ENCODE results near the gene ZNF32. TPM values are rescaled to one million over a fixed set of nuclear protein-coding genes. Genes with fewer than 3 reads are reported as not detected.

ZNF32 gene
- total RNA-seq, 1 experiment from 2014 or later: 23.9 TPM

- TF ChIP-seq AR (CRISPR knock-in tag; IDR thresholded peaks at IDR 0.05) (no peak), NFYB (CRISPR knock-in tag; conservative IDR thresholded peaks at IDR 0.05; ENCODE audit: low read depth) (no peak), TEAD4 (CRISPR knock-in tag; IDR thresholded peaks at IDR 0.05) (no peak), CREM (CRISPR knock-in tag; IDR thresholded peaks at IDR 0.05) (no peak), GRHL2 (CRISPR knock-in tag; IDR thresholded peaks at IDR 0.05; ENCODE audit: insufficient replicate concordance, severe bottlenecking) (no peak), USF1 (CRISPR knock-in tag; IDR thresholded peaks at IDR 0.05) (no peak), EMX1 (CRISPR knock-in tag; IDR thresholded peaks at IDR 0.05) (no peak), TCF7 (CRISPR knock-in tag; IDR thresholded peaks at IDR 0.05; ENCODE audit: low read depth) (no peak)
- TF ChIP-seq, protein P1, sequence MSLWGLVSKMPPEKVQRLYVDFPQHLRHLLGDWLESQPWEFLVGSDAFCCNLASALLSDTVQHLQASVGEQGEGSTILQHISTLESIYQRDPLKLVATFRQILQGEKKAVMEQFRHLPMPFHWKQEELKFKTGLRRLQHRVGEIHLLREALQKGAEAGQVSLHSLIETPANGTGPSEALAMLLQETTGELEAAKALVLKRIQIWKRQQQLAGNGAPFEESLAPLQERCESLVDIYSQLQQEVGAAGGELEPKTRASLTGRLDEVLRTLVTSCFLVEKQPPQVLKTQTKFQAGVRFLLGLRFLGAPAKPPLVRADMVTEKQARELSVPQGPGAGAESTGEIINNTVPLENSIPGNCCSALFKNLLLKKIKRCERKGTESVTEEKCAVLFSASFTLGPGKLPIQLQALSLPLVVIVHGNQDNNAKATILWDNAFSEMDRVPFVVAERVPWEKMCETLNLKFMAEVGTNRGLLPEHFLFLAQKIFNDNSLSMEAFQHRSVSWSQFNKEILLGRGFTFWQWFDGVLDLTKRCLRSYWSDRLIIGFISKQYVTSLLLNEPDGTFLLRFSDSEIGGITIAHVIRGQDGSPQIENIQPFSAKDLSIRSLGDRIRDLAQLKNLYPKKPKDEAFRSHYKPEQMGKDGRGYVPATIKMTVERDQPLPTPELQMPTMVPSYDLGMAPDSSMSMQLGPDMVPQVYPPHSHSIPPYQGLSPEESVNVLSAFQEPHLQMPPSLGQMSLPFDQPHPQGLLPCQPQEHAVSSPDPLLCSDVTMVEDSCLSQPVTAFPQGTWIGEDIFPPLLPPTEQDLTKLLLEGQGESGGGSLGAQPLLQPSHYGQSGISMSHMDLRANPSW (CRISPR knock-in tag; conservative IDR thresholded peaks at IDR 0.05; ENCODE audit: low read depth): no peak
- TF ChIP-seq, protein P2, sequence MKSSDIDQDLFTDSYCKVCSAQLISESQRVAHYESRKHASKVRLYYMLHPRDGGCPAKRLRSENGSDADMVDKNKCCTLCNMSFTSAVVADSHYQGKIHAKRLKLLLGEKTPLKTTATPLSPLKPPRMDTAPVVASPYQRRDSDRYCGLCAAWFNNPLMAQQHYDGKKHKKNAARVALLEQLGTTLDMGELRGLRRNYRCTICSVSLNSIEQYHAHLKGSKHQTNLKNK (CRISPR knock-in tag; IDR thresholded peaks at IDR 0.05): no peak
- TF ChIP-seq, protein P3, sequence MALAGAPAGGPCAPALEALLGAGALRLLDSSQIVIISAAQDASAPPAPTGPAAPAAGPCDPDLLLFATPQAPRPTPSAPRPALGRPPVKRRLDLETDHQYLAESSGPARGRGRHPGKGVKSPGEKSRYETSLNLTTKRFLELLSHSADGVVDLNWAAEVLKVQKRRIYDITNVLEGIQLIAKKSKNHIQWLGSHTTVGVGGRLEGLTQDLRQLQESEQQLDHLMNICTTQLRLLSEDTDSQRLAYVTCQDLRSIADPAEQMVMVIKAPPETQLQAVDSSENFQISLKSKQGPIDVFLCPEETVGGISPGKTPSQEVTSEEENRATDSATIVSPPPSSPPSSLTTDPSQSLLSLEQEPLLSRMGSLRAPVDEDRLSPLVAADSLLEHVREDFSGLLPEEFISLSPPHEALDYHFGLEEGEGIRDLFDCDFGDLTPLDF (CRISPR knock-in tag; IDR thresholded peaks at IDR 0.05): no peak
- TF ChIP-seq, protein P4, sequence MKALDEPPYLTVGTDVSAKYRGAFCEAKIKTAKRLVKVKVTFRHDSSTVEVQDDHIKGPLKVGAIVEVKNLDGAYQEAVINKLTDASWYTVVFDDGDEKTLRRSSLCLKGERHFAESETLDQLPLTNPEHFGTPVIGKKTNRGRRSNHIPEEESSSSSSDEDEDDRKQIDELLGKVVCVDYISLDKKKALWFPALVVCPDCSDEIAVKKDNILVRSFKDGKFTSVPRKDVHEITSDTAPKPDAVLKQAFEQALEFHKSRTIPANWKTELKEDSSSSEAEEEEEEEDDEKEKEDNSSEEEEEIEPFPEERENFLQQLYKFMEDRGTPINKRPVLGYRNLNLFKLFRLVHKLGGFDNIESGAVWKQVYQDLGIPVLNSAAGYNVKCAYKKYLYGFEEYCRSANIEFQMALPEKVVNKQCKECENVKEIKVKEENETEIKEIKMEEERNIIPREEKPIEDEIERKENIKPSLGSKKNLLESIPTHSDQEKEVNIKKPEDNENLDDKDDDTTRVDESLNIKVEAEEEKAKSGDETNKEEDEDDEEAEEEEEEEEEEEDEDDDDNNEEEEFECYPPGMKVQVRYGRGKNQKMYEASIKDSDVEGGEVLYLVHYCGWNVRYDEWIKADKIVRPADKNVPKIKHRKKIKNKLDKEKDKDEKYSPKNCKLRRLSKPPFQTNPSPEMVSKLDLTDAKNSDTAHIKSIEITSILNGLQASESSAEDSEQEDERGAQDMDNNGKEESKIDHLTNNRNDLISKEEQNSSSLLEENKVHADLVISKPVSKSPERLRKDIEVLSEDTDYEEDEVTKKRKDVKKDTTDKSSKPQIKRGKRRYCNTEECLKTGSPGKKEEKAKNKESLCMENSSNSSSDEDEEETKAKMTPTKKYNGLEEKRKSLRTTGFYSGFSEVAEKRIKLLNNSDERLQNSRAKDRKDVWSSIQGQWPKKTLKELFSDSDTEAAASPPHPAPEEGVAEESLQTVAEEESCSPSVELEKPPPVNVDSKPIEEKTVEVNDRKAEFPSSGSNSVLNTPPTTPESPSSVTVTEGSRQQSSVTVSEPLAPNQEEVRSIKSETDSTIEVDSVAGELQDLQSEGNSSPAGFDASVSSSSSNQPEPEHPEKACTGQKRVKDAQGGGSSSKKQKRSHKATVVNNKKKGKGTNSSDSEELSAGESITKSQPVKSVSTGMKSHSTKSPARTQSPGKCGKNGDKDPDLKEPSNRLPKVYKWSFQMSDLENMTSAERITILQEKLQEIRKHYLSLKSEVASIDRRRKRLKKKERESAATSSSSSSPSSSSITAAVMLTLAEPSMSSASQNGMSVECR (CRISPR knock-in tag; IDR thresholded peaks at IDR 0.05; ENCODE audit: borderline replicate concordance): no peak
Measured at GRCh38 chr10:43681220-43681619, 32.5 kb upstream of the ZNF32 start (continued).

GRCh38 chr10:43680035-43680434 lies 31.4 kb upstream of the ZNF32 start:
- DNase-seq (ENCODE audit: low spot score) (no peak), ATAC-seq (no peak)
- peaks cover 4% of the 10 kb centered on the region; the same call in 1 of the 2 replicates for H3K4me1 Mint-ChIP-seq
- CTCF ChIA-PET: interaction anchor here (0.9 to 1.2 kb wide), 2 partner anchors 9 to 10 kb away, joined by 3 to 4 read pairs; no protein-coding TSS in a partner anchor
- no peak overlapping the region for H3K4me3 Mint-ChIP-seq
- TF ChIP-seq GABPB1 (CRISPR knock-in tag; IDR thresholded peaks at IDR 0.05) (no peak), ZNF396 (CRISPR knock-in tag; IDR thresholded peaks at IDR 0.05; ENCODE audit: borderline replicate concordance) (no peak), FOXP4 (CRISPR knock-in tag; IDR thresholded peaks at IDR 0.05) (no peak), ELF4 (CRISPR knock-in tag; IDR thresholded peaks at IDR 0.05; ENCODE audit: low read depth) (no peak), NFYB (CRISPR knock-in tag; conservative IDR thresholded peaks at IDR 0.05; ENCODE audit: low read depth) (no peak)
- TF ChIP-seq, protein P5, sequence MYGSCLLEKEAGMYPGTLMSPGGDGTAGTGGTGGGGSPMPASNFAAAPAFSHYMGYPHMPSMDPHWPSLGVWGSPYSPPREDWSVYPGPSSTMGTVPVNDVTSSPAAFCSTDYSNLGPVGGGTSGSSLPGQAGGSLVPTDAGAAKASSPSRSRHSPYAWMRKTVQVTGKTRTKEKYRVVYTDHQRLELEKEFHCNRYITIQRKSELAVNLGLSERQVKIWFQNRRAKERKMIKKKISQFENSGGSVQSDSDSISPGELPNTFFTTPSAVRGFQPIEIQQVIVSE (CRISPR knock-in tag; IDR thresholded peaks at IDR 0.05; ENCODE audit: borderline replicate concordance): no peak
- no peak overlapping the region for H3K27ac Mint-ChIP-seq
- H3K27me3 Mint-ChIP-seq (ENCODE audit: low read depth): no peaks in the 10 kb centered on the region
- no peaks in the 10 kb centered on the region; the same call in 1 of the 2 replicates for H3K36me3 Mint-ChIP-seq
- peaks cover 9% of the 10 kb centered on the region for H3K9me3 Mint-ChIP-seq
- POLR2A ChIA-PET: no interaction called here

Measured in WTC11 (cell line).